ENCODE measurements around the gene EXOC3.
"Not testable (repeated sequence)": the region's sequence is repeated elsewhere in the genome, so short reads cannot be mapped to it uniquely, and the experiment has no call there.

EXOC3 gene

DNA sequence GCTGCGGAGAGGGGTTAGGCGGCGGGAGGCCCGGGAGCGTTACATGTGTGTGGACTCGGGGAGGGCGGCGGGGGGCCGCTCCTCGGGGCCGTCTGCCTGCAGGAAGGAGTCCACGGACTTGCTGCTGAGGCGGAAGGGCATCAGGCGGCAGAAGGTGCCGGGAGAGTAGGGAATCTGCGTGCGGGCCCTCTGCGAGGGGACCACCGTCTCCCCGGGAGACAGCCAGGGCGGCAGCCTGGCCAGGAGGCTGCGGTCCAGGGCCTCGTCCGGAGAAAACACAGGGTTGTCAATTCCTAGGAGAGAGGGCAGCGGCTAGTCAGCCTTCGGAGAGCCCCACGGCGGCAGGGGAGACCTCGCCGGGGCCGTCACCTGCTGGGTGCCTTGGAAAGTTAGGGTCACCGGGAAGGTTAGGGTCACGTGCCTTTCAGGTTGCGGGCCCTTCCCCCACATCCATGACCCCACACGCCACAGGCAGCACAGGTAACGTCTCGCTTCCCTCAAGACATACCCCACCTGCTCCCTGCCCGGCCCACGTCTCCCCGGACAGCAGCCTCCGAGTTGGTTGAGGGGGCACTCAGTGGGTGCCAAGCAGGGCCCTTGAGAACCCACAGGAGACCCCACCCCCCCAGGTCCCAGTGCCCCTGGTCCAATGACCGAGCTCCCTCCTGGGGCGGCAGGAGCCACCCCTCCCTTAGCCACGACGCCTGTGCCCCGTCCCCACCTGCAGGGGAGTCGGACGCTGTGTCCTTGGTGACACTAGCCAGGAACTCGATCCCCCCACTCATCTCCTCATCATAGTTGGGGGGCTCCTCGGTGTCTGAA lies 32.1 kb downstream of the EXOC3 start:
- DNase-seq, result peak; percentile 30

DNA sequence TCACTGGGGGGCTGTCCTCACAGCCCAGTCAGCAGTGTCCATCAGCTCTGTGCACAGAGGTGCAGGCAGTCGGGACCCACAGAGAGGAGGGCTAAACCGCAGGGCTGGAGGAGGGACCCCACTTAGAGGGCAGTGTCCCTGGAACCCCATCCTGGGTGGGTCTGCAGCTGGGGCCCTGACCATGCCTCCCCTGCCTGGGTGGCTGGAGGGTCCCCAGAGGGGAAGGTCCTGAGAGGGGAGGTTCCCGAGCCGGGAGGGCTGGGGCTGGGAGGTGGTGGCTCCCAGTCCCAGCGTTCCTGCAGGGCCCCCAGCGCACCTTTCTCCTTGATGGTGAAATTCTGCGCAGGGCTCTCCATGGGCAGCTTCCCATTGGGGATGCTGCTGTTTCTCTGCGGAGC lies 32.7 kb downstream of the EXOC3 start:
- DNase-seq, result no peak

DNA sequence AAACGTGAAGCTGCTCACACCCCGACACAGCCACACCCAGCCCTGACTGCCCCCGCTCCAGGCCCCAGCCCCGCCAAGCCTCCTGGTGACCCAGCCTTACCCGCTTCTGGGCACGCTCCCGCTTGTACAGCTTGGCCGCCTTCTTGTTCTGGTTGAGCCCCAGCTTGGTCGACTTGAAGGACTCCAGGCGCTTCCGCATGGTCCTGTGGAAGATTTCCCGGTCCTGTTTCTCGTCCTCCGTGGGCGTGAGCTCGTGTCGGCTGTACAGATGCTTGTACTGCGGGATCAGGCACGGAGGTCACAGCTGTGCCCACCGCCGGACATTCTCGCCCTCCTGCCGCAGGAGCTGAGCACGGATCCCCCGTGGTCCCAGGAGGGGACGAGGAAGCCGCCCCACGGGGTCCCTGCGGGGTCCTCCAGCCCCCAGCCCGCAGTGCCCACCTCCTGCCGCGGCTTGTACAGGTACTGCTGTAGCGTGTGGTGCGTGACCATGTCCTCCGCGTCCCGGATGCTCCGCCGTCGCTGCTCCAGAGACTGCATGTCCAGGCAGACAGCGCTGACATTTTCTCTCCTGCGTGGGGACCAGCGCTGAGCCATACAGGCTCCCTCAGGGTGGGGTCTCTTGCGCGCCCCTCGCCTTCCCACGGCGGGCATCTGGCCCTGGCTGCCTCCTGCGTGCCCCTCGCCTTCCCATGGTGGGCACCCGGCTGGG lies 33.3 kb downstream of the EXOC3 start:
- no peak for DNase-seq

DNA sequence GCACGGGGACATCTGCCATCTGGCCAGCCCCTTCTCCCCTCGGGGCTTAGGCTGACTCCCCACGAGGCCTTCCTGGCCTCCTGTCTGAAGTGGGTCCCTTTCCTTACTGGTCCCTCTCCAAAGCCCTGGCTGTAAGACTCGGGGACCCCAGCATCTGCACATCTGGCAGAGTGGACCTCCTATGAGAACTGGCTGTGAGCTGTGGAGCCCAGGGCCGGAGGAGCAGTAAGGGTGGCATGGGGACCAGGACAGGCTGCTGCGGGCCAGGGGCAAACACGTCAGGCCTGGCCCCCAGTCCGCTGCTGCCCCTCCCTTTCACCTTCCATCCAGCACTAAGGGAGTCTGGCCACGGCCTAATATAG lies 33.8 kb downstream of the EXOC3 start:
- no peak for DNase-seq

DNA sequence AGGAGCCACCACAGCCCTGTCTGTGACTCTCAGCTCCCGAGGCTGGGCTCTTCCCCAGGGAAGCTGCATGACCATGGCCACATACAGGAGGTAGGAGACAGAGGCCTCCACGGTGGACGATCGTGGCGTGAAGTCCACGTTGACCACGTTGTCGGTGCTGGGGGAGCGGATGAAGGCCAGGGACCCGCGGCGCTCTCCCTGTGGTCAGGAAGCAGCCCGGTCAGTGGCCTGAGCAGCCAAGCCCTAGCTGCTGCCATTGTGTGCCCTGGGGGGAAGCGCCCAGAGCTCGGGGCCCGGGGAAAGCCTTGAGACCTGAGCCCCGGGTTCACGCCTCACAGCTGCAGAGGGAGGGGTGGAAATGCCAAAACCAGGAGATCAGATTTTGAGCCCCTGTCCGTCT lies 34.3 kb downstream of the EXOC3 start:
- DNase-seq, result no peak

DNA sequence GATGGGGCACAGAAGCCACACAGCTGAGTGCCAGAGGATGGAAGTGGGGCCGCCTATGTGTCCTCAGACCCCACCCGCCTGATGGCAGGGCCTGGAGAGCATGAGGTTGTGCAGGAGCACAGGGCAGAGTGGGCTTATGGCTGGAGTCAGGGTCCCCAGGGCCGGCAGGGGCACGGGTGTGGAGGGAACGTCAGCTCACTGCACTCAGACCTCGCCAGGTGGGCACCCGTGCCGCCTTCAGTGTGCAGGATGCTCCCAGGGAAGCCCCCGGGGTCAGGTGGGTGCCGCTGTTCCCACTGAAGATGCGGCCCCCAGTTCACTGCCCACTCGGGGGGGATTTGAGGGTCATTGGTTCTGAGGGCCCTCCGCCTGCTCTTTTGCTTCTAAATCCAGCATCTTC lies 34.9 kb downstream of the EXOC3 start:
- no peak for DNase-seq

DNA sequence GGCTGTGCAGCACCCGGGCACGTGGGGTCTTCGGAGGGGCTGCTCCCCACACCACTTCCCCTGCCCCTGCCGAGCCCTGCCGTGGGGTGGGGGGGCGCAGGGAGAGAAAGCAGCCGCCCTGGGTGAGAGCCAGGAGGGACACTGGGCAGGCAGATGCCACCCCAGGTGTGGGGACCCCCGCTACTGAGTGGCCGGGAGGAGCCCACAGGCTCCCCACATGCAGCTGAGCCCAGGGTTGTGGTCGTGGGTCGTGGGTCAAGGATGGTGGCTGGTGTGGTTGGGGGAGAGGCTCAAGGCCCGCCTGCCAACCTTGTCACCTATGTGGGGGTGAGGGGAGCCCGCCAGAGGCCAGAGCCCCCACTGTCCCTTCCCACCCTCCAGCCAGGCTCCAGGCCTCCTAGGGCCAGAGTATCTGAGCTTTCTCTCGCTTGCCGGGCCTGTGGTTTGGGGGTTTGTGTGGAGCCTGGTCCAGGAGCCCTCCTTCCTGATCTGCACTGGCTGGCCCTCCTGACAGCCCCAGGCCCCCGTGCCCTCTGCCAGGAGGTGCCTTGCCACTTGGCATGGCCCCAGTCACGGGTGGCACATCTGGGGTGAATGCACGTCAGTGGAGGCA lies 35.5 kb downstream of the EXOC3 start:
- no peak for DNase-seq

DNA sequence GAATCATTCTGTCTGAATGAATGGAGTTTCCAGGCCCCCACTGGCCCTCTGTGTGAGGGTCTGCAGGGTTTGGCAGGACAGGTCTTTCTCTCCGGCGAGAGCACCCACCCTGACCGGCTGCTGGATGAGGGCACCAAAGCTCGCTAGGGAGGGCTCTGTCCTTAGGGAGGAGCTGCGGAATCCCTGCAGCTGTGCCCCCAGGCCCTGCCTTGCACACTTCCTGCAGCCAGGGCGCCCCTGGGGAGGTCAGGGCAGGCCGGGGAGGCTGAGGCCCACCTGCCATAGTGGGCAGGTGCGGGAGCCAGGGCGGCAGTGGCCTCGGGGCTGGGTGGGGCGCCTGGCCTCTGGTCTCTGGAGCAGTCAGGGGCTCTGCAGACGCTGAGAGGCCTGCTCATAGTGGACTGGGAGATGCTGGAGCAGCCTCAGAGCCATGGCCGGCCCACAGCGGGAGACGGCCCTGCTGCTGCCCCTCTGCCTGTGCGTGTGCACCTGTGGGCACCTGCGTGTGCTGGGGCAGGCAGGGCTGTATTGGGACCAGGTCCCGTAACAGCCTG lies 36.1 kb downstream of the EXOC3 start:
- no peak for DNase-seq

DNA sequence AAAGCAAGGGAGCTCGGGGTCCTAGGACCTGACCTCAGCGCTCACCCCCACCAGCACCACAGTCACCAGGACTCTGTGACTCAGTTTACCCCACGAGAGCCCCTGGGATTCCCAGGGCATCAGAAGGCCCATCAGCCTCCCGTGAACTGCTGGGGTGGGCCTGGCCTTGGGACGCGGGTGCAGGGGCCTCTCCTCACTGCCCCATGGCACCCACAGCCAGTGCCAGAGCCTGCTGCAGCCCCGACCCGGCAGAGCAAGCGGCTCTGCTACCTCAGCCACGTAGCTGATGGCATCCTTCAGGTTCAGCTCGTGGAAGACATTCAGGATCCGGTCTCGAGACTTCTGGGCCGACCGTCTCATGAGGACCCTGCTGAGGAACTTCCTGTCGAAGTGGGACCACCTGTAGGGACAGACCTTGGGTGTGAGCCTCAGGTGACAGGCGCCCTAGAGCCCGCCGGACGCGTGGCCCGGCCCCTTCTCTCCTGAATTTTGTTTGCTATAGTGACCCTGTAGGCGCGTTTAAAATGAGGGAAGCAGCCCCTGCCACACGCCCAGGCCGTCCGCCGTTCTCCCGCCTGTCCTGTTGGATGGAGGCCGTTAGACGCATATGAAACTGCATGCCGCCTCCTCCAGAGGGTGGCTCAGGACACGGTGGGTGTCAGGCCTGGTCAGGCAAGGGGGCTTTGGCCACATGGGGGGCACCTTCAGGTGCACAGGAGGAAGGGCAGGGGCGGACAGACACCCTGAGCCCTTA lies 36.8 kb downstream of the EXOC3 start:
- DNase-seq, result no peak

DNA sequence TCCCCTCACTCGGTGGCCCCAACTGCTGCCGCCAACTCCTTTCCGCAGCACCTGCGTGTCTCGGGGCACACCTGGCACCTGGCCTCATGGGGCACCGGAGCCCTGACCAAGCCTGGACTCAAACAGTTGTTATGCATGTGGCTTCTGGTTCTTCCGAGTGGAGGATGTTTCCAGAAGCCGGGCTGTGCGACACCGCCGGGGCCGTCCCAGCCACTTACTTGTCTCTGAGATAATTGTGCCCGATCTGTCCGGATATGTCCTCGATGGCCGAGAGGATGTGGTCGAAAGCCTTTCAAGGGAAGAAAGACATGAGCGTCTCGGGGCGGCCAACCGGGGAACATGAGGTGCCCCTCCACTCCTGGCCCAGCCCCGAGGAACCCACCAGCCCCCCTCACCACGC lies 38.4 kb downstream of the EXOC3 start:
- no peak for DNase-seq

DNA sequence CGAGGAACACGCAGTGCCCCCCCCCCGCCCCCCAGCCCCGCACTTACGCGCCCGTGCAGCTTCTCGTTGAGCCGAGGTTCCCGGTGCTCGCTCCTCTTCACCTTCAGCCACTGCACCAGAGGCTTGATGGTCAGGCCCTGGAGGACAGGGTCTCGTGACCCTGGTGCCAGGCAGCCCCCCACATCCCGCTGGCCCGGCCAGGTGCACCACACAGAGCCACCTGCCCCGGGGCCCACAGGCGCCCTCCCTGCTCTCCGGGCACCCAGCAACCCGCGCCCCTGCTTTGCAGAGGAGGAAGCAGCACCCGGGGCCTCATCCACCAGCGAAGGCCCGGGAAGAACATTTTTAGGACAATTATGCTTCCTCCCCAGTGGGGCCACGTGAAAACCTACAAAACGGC lies 39.0 kb downstream of the EXOC3 start:
- no peak for DNase-seq

DNA sequence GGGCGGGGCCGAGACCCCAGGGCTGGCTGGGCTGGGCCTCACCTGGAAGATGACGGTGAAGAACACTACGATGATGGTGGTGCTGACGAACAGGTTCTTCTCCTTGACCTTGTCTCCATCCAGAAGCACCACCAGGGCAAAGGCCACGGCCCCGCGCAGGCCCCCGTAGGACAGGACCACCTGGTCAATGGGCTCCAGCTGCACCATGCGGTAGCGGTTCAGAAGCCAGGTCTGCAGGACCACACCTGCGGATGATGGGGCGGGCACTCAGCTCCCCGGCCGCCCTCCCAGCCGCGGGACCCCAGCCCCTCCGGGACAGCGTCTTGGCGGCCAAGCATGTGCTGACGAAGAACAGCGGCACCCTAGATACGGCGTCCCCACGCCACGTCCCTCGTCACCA lies 39.5 kb downstream of the EXOC3 start:
- DNase-seq, result no peak

DNA sequence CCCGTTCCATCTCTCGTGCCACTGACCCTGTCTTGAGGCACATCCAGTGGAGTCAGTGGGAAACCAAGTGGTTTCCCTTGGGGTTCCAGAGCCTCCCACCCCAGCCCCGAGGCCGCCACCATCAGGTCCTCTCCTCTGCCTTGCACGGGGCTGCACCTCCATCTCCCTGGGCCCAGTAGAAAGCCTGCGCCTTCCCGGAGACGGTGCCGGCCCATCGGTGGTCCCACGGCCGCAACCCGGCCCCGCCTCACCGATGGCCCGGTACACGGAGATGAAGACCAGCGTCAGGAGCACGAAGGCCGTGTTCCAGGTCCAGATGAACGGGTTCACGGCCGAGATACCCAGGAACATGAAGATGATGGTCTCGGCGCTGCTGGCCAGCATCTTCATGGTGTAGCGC lies 40.0 kb downstream of the EXOC3 start:
- no peak for DNase-seq

DNA sequence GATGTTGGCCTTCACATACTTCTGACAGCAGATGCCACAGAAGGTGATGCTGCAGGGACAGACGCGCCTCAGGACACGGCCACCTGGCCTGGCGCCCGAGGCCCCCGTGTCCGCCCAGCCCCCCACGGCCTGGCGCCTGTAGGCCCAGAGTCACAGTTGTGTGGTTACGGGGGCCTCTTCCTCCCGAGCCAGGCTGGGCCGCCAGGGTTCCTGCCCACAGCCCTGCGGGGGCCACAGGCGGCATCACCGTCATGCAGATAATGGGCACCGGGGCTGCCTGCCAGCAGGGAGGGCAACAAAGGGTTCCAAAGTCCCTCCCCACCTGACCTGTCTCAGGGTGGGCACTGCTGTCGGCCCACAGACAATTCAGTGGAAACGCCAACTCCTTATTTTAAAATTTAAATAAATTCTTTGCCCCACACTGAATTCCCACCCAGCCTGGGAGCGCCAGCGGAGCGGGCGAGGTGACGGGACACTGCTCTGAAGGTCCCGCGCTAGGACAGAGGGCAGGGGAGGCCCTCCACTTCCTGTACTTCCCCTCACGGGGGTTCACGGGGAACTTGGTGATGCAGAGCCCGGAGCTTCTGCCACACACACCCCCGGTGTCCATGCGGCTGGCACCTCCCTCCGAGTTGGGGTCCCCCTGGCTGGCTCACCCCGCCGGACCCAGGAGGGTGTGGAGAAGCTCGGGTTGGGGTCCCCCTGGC lies 40.6 kb downstream of the EXOC3 start:
- no peak for DNase-seq

DNA sequence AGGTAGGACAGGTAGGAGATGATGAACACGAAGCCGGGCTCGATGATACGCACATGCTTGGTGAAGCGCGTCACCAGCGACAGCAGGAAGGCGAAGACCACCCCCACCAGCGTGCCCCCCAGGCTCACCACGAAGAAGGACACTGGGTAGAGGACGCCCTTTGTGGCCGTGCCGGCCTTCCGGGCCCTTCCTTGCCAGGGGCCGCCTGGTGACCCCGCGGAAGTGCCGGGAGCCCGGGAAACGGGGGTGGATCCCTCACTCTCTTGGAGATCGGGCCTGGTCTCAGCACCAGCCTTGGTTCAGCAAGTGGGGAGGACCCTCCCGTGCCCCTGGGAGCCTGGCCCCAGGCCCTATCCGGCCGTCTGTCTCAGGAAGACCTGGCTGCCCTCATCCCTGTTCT lies 41.6 kb downstream of the EXOC3 start:
- DNase-seq, result no peak

DNA sequence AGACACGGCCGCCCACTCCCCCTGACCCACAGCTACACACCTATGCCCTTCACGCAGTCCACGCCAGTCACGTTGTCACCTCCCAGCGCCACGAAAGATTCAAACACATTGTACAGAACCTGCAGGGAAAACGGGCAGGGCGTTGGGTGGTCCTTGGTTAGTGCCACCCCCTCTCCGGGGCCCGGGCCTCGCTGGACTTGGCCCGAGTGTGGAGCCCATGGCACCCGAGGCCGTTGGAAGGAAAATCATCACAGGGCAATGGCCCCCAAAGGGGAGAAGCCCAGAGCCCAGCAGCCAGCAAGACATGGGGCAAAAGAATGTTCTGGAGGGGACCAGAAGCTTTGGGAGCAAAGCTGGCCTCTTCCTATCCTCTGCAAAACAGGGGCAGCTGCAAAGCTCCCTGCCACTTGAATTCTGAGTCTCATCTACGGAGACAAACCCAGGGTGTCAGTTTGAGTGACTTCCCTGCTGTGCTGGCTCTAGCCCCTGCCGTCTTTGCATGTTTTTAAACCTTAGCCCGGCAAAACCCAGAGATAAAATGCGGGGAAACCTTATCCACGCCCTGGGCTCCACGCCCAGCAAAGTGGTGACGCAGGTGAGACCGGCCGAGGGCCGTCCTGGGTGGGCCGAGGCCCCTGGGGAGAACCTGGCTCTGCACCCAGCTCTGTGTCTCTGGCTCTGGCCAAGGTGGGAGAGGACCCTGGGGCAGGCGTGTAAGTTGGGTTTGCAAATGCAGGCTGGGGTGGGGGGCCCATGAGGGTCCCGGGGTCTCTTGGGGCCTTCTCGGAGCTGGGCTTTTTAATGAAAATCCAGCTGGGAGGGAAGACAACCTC lies 42.4 kb downstream of the EXOC3 start:
- DNase-seq, result no peak

DNA sequence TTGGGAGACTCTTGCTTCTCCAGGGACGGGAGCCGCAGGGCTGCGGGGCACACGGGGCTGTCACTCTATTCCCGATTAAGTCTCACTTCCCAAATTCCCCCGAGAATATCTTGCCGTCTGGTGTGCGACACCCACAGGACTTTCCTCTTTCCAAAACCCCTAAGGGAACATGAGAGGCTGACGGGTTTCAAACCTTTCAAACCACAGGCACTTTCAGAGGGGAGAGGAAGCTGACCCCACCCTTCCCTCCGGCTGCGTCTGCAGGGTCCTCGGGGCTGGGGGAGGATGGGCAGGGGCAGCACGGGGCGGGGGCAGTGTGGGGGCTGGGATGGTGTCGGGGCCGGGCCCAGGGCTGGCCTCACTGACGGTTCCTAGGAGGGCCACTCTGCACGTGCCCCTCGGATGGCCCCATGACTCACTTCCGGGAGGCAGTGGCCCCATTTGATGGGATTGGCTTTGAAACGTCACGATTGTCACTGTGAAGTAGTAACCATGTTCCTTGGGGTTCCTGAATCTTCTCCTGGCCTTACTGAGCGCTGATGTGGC lies 43.0 kb downstream of the EXOC3 start:
- no peak for DNase-seq

DNA sequence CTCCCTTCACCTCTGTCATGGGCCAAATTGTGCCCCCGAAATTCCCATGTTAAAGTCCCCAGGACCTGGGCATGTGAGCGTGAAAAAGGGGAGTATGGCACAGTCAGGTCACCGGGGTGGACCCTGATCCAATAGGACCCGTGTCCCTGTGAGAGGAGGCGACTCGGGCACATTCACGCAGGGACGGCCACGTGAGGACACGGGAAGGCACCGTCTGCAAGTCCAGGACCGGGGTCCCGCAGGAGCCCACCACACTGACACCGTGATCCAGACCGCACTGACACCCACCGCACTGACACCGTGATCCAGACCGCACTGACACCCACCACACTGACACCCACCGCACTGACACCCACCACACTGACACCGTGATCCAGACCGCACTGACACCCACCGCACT lies 43.6 kb downstream of the EXOC3 start:
- DNase-seq, result not testable (repeated sequence)

DNA sequence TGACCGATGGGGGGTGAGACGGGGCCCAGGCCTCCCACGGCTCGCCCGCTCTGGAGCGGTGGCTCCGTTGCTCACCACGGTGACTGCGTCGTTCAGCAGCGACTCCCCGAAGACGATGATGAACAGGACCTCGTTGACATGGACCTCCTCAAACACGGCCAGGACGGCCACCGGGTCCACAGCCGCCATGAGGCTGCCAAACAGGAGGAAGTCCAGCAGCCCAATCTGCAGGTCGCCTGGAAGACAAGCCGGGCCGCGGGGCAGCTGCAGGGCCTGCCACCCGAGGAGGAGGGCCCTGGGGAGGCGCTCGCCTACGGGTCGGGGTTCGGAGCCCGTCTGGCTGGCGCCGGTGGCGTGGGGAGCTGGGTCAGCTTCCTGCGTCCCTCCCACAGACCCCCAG lies 45.3 kb downstream of the EXOC3 start:
- no peak for DNase-seq

DNA sequence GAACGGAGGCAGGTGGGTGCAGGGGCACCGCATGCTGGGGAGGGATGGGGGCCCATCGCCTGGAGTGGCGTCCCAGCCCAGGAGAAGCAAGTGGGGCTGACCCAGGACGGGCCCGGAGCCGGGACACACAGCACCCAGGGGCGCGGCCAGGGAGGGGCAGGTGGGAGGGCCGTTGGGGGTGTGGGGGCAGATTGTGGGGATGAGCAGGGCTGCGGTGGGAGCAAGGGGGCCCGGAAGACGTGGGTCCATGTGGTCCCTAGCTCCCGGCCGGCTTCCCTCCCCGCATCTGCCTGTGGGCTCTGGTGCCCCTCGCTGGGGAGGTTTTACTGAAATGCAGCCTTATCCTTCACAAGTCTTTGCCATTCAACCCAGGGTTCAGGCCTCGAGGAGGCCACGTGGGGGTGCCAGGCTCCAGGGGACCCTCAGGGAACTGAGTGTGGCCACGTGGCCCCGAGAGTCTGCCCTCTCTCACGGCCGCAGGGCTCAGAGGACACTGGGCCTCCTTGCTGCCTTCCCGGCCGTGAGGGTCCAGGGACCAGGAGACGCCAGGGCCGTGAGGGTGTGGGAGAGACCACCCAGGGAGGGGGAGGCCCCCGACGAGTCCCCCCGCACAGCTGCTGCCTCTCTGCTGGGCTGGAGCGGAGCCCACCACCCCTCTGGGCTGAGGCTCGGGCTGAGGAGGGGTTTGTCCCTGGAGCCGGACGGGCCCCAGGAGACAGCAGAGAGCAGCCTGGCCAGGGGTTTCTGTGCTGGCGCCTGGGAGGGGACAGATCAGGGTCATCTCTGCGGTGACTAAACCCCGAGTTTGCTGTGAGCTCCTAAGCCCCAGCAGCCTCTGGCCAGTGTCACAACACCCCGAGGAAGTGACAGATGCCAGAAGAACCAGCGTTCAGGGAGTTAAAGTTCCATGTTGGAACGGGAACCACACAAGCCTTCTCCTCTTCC lies 46.0 kb downstream of the EXOC3 start:
- DNase-seq, result no peak

All from DMS79 treated with DMSO at 0.1 percent for 48 hours (cell line).